ENCODE results near the gene FCRLB.
"Not testable (repeated sequence)": the region's sequence is repeated elsewhere in the genome, so short reads cannot be mapped to it uniquely, and the experiment has no call there.

Gene FCRLB

GRCh38 chr1:161706482-161707347 lies 14.6 kb upstream of the FCRLB start, which contains the start of gene FCRLA:
Gene FCRLA (plus strand): TSS chr1:161707229. CDS start chr1:161707265, 36 bp downstream.
- DNase-seq (no peak), ATAC-seq (peak; percentile 68)
- Mint-ChIP-seq H3K4me3 (no peak within 1 kb of the TSS), H3K9me3 (no peaks in the 10 kb centered on the region), H3K27me3 (peaks cover 18% of the 10 kb centered on the region), H3K4me1 (no peaks in the 10 kb centered on the region), H3K27ac (no peak within 1 kb of the TSS)

- H3K4me1 Mint-ChIP-seq: no peaks in the 10 kb centered on the region
- no peak for DNase-seq
- H3K27ac Mint-ChIP-seq: no peak overlapping the region
- ATAC-seq: no peak
- peaks cover 18% of the 10 kb centered on the region for H3K27me3 Mint-ChIP-seq
- no peak overlapping the region for H3K4me3 Mint-ChIP-seq
- no peaks in the 10 kb centered on the region for H3K9me3 Mint-ChIP-seq
Measured at GRCh38 chr1:161707503-161707902, 13.8 kb upstream of the FCRLB start.

- no peaks in the 10 kb centered on the region for H3K9me3 Mint-ChIP-seq
- H3K4me3 Mint-ChIP-seq: no peak overlapping the region
- peaks cover 18% of the 10 kb centered on the region for H3K27me3 Mint-ChIP-seq
- no peak for ATAC-seq
- no peak overlapping the region for H3K27ac Mint-ChIP-seq
- H3K4me1 Mint-ChIP-seq: no peaks in the 10 kb centered on the region
- no peak for DNase-seq
Measured at GRCh38 chr1:161709373-161709772, 12.0 kb upstream of the FCRLB start.

GRCh38 chr1:161710560-161710959 lies 10.8 kb upstream of the FCRLB start:
- Mint-ChIP-seq H3K4me3 (no peak overlapping the region), H3K4me1 (no peaks in the 10 kb centered on the region), H3K27ac (no peak overlapping the region), H3K27me3 (peaks cover 18% of the 10 kb centered on the region), H3K9me3 (no peaks in the 10 kb centered on the region)
- no peak for DNase-seq
- no peak for ATAC-seq

GRCh38 chr1:161718559-161719324 lies 2.6 kb upstream of the FCRLB start:
- ATAC-seq (no peak), DNase-seq (no peak)
- peaks cover 21% of the 10 kb centered on the region for H3K4me1 Mint-ChIP-seq
- peak overlapping the region in 1 of 2 donors; percentile 28 for H3K27ac Mint-ChIP-seq
- H3K27me3 Mint-ChIP-seq: peaks cover 23% of the 10 kb centered on the region
- H3K9me3 Mint-ChIP-seq: no peaks in the 10 kb centered on the region
- H3K4me3 Mint-ChIP-seq: no peak overlapping the region

- Mint-ChIP-seq H3K27ac (no peak overlapping the region), H3K4me3 (no peak overlapping the region), H3K9me3 (no peaks in the 10 kb centered on the region), H3K27me3 (peaks cover 27% of the 10 kb centered on the region), H3K4me1 (peaks cover 21% of the 10 kb centered on the region)
- no peak for ATAC-seq
- no peak for DNase-seq
Measured at GRCh38 chr1:161719325-161719611, 2.1 kb upstream of the FCRLB start.

GRCh38 chr1:161720422-161720821 lies 922 bp upstream of the FCRLB start:
- no peak for ATAC-seq
- peaks cover 37% of the 10 kb centered on the region for H3K27me3 Mint-ChIP-seq
- no peak overlapping the region for H3K4me3 Mint-ChIP-seq
- H3K27ac Mint-ChIP-seq: no peak overlapping the region
- no peaks in the 10 kb centered on the region for H3K9me3 Mint-ChIP-seq
- peaks cover 31% of the 10 kb centered on the region for H3K4me1 Mint-ChIP-seq
- no peak for DNase-seq

- peaks cover 40% of the 10 kb centered on the region for H3K4me1 Mint-ChIP-seq
- H3K9me3 Mint-ChIP-seq: no peaks in the 10 kb centered on the region
- H3K27ac Mint-ChIP-seq: no peak overlapping the region
- ATAC-seq (no peak), DNase-seq (no peak)
- H3K27me3 Mint-ChIP-seq: peaks cover 42% of the 10 kb centered on the region
- no peak overlapping the region for H3K4me3 Mint-ChIP-seq
Measured at GRCh38 chr1:161721738-161722343, 497 bp downstream of the FCRLB start.

GRCh38 chr1:161722406-161722805 lies 1.1 kb downstream of the FCRLB start:
- no peak for DNase-seq
- no peak for ATAC-seq
- Mint-ChIP-seq H3K27ac (no peak overlapping the region), H3K4me3 (no peak overlapping the region), H3K27me3 (peaks cover 42% of the 10 kb centered on the region), H3K4me1 (peaks cover 42% of the 10 kb centered on the region), H3K9me3 (no peaks in the 10 kb centered on the region)

- H3K4me1 Mint-ChIP-seq: peaks cover 52% of the 10 kb centered on the region
- no peak overlapping the region for H3K27ac Mint-ChIP-seq
- H3K9me3 Mint-ChIP-seq: no peaks in the 10 kb centered on the region
- H3K4me3 Mint-ChIP-seq: no peak overlapping the region
- ATAC-seq (no peak), DNase-seq (no peak)
- peaks cover 42% of the 10 kb centered on the region for H3K27me3 Mint-ChIP-seq
Measured at GRCh38 chr1:161723459-161724141, 2.3 kb downstream of the FCRLB start.

GRCh38 chr1:161725258-161725907 lies 4.0 kb downstream of the FCRLB start:
- H3K27me3 Mint-ChIP-seq: peaks cover 42% of the 10 kb centered on the region

GRCh38 chr1:161725908-161726472 lies 4.6 kb downstream of the FCRLB start:
- peaks cover 66% of the 10 kb centered on the region for H3K4me1 Mint-ChIP-seq
- DNase-seq (peak; percentile 43 to 50), ATAC-seq (peak; percentile 46)
- H3K9me3 Mint-ChIP-seq: no peaks in the 10 kb centered on the region
- peaks cover 42% of the 10 kb centered on the region for H3K27me3 Mint-ChIP-seq
- H3K27ac Mint-ChIP-seq: peak overlapping the region in 1 of 2 donors; percentile 74
- H3K4me3 Mint-ChIP-seq: peak overlapping the region; percentile 81 to 96

More at GRCh38 chr1:161725258-161725907, 4.0 kb downstream of the FCRLB start:
- not testable (repeated sequence) for H3K27ac Mint-ChIP-seq, ATAC-seq, H3K9me3 Mint-ChIP-seq, DNase-seq
- Mint-ChIP-seq H3K4me3 (peak overlapping the region; percentile 81 to 96), H3K4me1 (peaks cover 64% of the 10 kb centered on the region)

GRCh38 chr1:161726473-161727255 lies 5.3 kb downstream of the FCRLB start:
- H3K27me3 Mint-ChIP-seq: peaks cover 38% of the 10 kb centered on the region
- DNase-seq: peak; percentile 64

More at GRCh38 chr1:161726473-161727255, 5.3 kb downstream of the FCRLB start:
- peak overlapping the region in 1 of 2 donors; percentile 74 for H3K27ac Mint-ChIP-seq
- peaks cover 62% of the 10 kb centered on the region for H3K4me1 Mint-ChIP-seq
- ATAC-seq: peak; percentile 58
- H3K9me3 Mint-ChIP-seq: no peaks in the 10 kb centered on the region
- H3K4me3 Mint-ChIP-seq: peak overlapping the region; percentile 81 to 96

Measured in stimulated activated naive CD8-positive, alpha-beta T cell treated with anti-CD3 and anti-CD28 coated beads, Interleukin-15, amount 100 ng/mL, for 72 hours (primary cell).